Endothelial cell of umbilical vein (primary cell): ENCODE results near the gene CALHM5. TPM values are rescaled to one million over a fixed set of nuclear protein-coding genes. Genes with fewer than 3 reads are reported as not detected.

Experiments used
- BruUV-seq: library from RNA; stranded (reverse); fragments of 400-500 nt; replicated peaks from 2 replicates; lab custom pipeline; 2021; lab: Mats Ljungman, UMichigan
- CTCF ChIA-PET: fragments of 300-600, 350-600 bp; sonication (Branson Sonifier 250); formaldehyde crosslinking; loops from one replicate; lab custom pipeline; 2021; ENCODE audit warnings: antibody characterized with exemption, inconsistent platforms; lab: Charles Lee
- POLR2A ChIA-PET: fragments of 300-600, 350-600 bp; sonication (Branson Sonifier 250); formaldehyde crosslinking; loops from one replicate; lab custom pipeline; 2021; ENCODE audit warnings: antibody characterized with exemption, inconsistent platforms; lab: Charles Lee
- DNase-seq: peaks from one replicate; pipeline ENCODE4 v3.0.0-alpha.2; 2011; ENCODE audit warnings: low read depth, low spot score
- FAIRE-seq: peaks from 2 replicates; lab custom pipeline; 2011; peaks lifted over from hg19 to GRCh38; lab: Jason Lieb, UNC
- H2AFZ ChIP-seq: 2 replicates; pipeline ENCODE4 v1.6.0; 2012; ENCODE audit warnings: low read depth, low read length, control low read depth, inconsistent platforms
- H3K27ac ChIP-seq: 2 replicates; pipeline ENCODE4 v1.5.1; 2011; ENCODE audit warnings: low read depth, mild to moderate bottlenecking, control low read depth, low read length, moderate library complexity; ENCODE audit not compliant: insufficient read depth
- H3K27me3 ChIP-seq, 2 experiments: 2 replicates each; pipeline versions ENCODE4 v1.6.0 to v1.6.1; 2011; ENCODE audit warnings: low read length in 2 of 2, mixed read lengths in 1 of 2; ENCODE audit not compliant: control insufficient read depth in 2 of 2, insufficient read depth in 2 of 2
- H3K36me3 ChIP-seq, 2 experiments: 2 replicates in 1 of 2; 3 replicates in 1 of 2; pipeline ENCODE4 v1.5.1; 2011; ENCODE audit warnings: low read length in 2 of 2, mild to moderate bottlenecking in 1 of 2, moderate library complexity in 1 of 2; ENCODE audit not compliant: control insufficient read depth in 2 of 2, insufficient read depth in 2 of 2; ENCODE audit errors: extremely low read depth in 1 of 2
- H3K4me1 ChIP-seq: 3 replicates; pipeline ENCODE4 v1.5.1; 2011; ENCODE audit warnings: mild to moderate bottlenecking, low read length; ENCODE audit not compliant: control insufficient read depth, insufficient read depth; ENCODE audit errors: extremely low read depth
- H3K4me2 ChIP-seq: 2 replicates; pipeline ENCODE4 v1.6.1; 2011; ENCODE audit warnings: low read length, control low read depth, mixed read lengths; ENCODE audit not compliant: insufficient read depth
- H3K4me3 ChIP-seq, 3 experiments: fragments of 200-600 bp in 1 of 3; sonication (generic), shearing (Covaris generic) in 1 of 3; replicated peaks in 1 of 3; 2 replicates each; pipeline ENCODE4 v1.5.1; 2011 to 2016; ENCODE audit warnings: control low read depth in 3 of 3, low read length in 3 of 3, mild to moderate bottlenecking in 2 of 3, inconsistent platforms in 1 of 3, low read depth in 1 of 3, moderate library complexity in 1 of 3; ENCODE audit not compliant: insufficient read depth in 1 of 3
- H3K79me2 ChIP-seq: 2 replicates; pipeline ENCODE4 v1.6.0; 2012; ENCODE audit warnings: low read length, inconsistent platforms; ENCODE audit not compliant: control insufficient read depth, insufficient read depth
- H3K9ac ChIP-seq: replicated peaks from 2 replicates; pipeline ENCODE3; 2011; ENCODE audit warnings: low read length, control low read depth; ENCODE audit not compliant: insufficient read depth; ENCODE audit errors: extremely low read depth
- H3K9me1 ChIP-seq: replicated peaks from 3 replicates; pipeline ENCODE4 v1.6.0; 2011; ENCODE audit warnings: mild to moderate bottlenecking, low read length; ENCODE audit not compliant: control insufficient read depth, insufficient read depth; ENCODE audit errors: extremely low read depth
- H3K9me3 ChIP-seq: replicated peaks from 2 replicates; pipeline ENCODE4 v1.5.1; 2012; ENCODE audit warnings: low read length, inconsistent platforms; ENCODE audit not compliant: control insufficient read depth, insufficient read depth
- H4K20me1 ChIP-seq: replicated peaks from 2 replicates; pipeline ENCODE3; 2011; ENCODE audit warnings: mild to moderate bottlenecking, low read length; ENCODE audit not compliant: control insufficient read depth, insufficient read depth; ENCODE audit errors: extremely low read depth
- CTCF ChIP-seq, 2 donors: IDR thresholded peaks; 1 replicate in 1 of 2; 2 replicates in 1 of 2; pipeline ENCODE4 v1.5.1; 2011; ENCODE audit warnings: low read length in 2 of 2, mild to moderate bottlenecking in 2 of 2, moderate library complexity in 2 of 2, control low read depth in 1 of 2, inconsistent platforms in 1 of 2, low read depth in 1 of 2; ENCODE audit not compliant: insufficient read depth in 1 of 2; ENCODE audit errors: extremely low read depth in 1 of 2
- EZH2 ChIP-seq: IDR thresholded peaks from 2 replicates; pipeline ENCODE4 v1.6.1; 2012; ENCODE audit warnings: borderline replicate concordance, low read depth, mild to moderate bottlenecking, moderate library complexity, low read length, inconsistent platforms; ENCODE audit not compliant: severe bottlenecking
- FOS ChIP-seq: IDR thresholded peaks from 2 replicates; pipeline ENCODE4 v1.6.1; 2011; ENCODE audit warnings: mild to moderate bottlenecking, low read length, moderate library complexity, borderline replicate concordance; ENCODE audit not compliant: insufficient read depth
- GATA2 ChIP-seq: IDR thresholded peaks from 2 replicates; pipeline ENCODE4 v1.7.0; 2011; ENCODE audit warnings: low read depth, mild to moderate bottlenecking, moderate library complexity, mixed read lengths, low read length; ENCODE audit not compliant: insufficient read length, insufficient read depth
- JUN ChIP-seq: IDR thresholded peaks from 2 replicates; pipeline ENCODE4 v1.6.1; 2011; ENCODE audit warnings: borderline replicate concordance, low read depth; ENCODE audit not compliant: insufficient read length, insufficient read depth
- MYC ChIP-seq: IDR thresholded peaks from one replicate; pipeline ENCODE4 v1.6.1; 2011; ENCODE audit warnings: mild to moderate bottlenecking, low read depth, low read length
- POLR2A ChIP-seq: IDR thresholded peaks from 2 replicates; pipeline ENCODE4 v1.6.1; 2012; ENCODE audit warnings: low read depth, mild to moderate bottlenecking, control low read depth, low read length
- POLR2AphosphoS5 ChIP-seq: IDR thresholded peaks from 2 replicates; pipeline ENCODE4 v1.6.1; 2012; ENCODE audit warnings: low read depth, mild to moderate bottlenecking, control low read depth, low read length, moderate library complexity; ENCODE audit not compliant: insufficient read depth
- dilution Hi-C: fragments of 300-500 bp; cut with MboI; formaldehyde crosslinking; loops from one replicate; pipeline ENCODE4 v1.15.0; 2019; ENCODE audit warnings: low sequenced_read_pairs; ENCODE audit not compliant: extremely low pct_ligation_motif_present
- intact Hi-C: fragments of 100-400 bp; cut with micrococcal nuclease; formaldehyde crosslinking; loops from one replicate; pipeline ENCODE4 v1.10.0; 2022
- polyA plus RNA-seq, 4 experiments: library from polyadenylated mRNA; depleted of rRNA in 3 of 4; stranded (reverse) in 3 of 4; unstranded in 1 of 4; fragments of >200 nt; gene quantifications; 2 replicates each; pipeline versions ENCODE4 v1.2.1 to v1.2.3, GENCODE V29; 2011 to 2012; ENCODE audit warnings: missing spikeins in 1 of 4
- total RNA-seq: library from RNA; stranded (reverse); gene quantifications from 2 replicates; pipeline ENCODE4 v1.2.3, GENCODE V29; 2021
- TF ChIP-seq, protein P1 (sequence below): IDR thresholded peaks from 2 replicates; pipeline ENCODE4 v1.6.1; 2011; ENCODE audit not compliant: insufficient read depth, insufficient read length

Gene CALHM5
- total and polyA plus RNA-seq, 2 donors (not counting 3 experiments of a cell fraction or from before 2014, with no cell fraction given), result 4.5 to 6.6 TPM

- H2AFZ ChIP-seq, result no peak overlapping the region
- intact Hi-C loops (no loop called here), dilution Hi-C loops (no loop called here)
- no TSS peak for BruUV-seq
- H3K9me3 ChIP-seq, result no peaks in the 10 kb centered on the region
- FAIRE-seq (no peak), DNase-seq (no peak)
- H3K36me3 ChIP-seq, result no peaks in the 10 kb centered on the region
- ChIA-PET POLR2A (no interaction called here), CTCF (interaction anchor here (0.7 to 1.1 kb wide), 2 partner anchors 10 to 16 kb away, joined by 3 read pairs; no protein-coding TSS in a partner anchor)
- H3K9ac ChIP-seq, result no peak overlapping the region
- H3K27me3 ChIP-seq, result no peaks in the 10 kb centered on the region
- H3K4me2 ChIP-seq, result no peak overlapping the region
- no peaks in the 10 kb centered on the region for H3K9me1 ChIP-seq
- H3K4me3 ChIP-seq, result no peak overlapping the region
- TF ChIP-seq FOS (no peak), GATA2 (no peak), CTCF (IDR thresholded peaks at IDR 0.05; ENCODE audit: extremely low read depth in 1 of 2, insufficient read depth in 1 of 2, low read depth in 1 of 2, low read length in 2 of 2) (no peak), JUN (no peak), EZH2 (no peak), POLR2AphosphoS5 (no peak), POLR2A (no peak), MYC (no peak)
- TF ChIP-seq, protein P1, sequence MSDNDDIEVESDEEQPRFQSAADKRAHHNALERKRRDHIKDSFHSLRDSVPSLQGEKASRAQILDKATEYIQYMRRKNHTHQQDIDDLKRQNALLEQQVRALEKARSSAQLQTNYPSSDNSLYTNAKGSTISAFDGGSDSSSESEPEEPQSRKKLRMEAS, result no peak
- no peaks in the 10 kb centered on the region for H4K20me1 ChIP-seq
- no peak overlapping the region for H3K27ac ChIP-seq
- H3K79me2 ChIP-seq, result no peaks in the 10 kb centered on the region
- H3K4me1 ChIP-seq, result no peaks in the 10 kb centered on the region
Observed at GRCh38 chr6:116547358-116547757, 35.9 kb downstream of the CALHM5 start.
